ENCODE data around the gene MRPS11. TPM values are rescaled to one million over a fixed set of nuclear protein-coding genes. Genes with fewer than 3 reads are reported as not detected.

MRPS11 gene
- total and polyA plus RNA-seq, 2 donors from 2014 or later, result 35.2 to 96.8 TPM

- no peaks in the 10 kb centered on the region for H3K27me3 ChIP-seq (ENCODE audit: control insufficient read depth, insufficient read depth, low read length)
- H3K9ac ChIP-seq (ENCODE audit: low read length in 3 of 3), result no peak overlapping the region
- no peak for DNase-seq
- no peaks in the 10 kb centered on the region for H3K36me3 ChIP-seq (ENCODE audit: control insufficient read depth in 2 of 3, insufficient read depth in 3 of 3, low read length in 3 of 3)
- intact Hi-C loops (cut with DNase I), result no loop called here
- no peaks in the 10 kb centered on the region for H3K9me3 ChIP-seq (ENCODE audit: control insufficient read depth in 2 of 3, insufficient read depth in 1 of 3, low read length in 3 of 3)
- no peak overlapping the region for H3K27ac ChIP-seq (ENCODE audit: low read depth in 2 of 2, low read length in 2 of 2)
- TF ChIP-seq CTCF (IDR thresholded peaks at IDR 0.05; ENCODE audit: borderline replicate concordance, extremely low read depth, insufficient read depth), result no peak
- H3K4me3 ChIP-seq (ENCODE audit: low read length in 3 of 3), result no peak overlapping the region
- no peak for FAIRE-seq
- H3K4me1 ChIP-seq (ENCODE audit: control insufficient read depth in 2 of 3, insufficient read depth in 2 of 3, low read depth in 1 of 3, low read length in 3 of 3), result no peaks in the 10 kb centered on the region
These were observed 41.2 kb upstream of the MRPS11 start for GRCh38 chr15:88426304-88426703.

DNA sequence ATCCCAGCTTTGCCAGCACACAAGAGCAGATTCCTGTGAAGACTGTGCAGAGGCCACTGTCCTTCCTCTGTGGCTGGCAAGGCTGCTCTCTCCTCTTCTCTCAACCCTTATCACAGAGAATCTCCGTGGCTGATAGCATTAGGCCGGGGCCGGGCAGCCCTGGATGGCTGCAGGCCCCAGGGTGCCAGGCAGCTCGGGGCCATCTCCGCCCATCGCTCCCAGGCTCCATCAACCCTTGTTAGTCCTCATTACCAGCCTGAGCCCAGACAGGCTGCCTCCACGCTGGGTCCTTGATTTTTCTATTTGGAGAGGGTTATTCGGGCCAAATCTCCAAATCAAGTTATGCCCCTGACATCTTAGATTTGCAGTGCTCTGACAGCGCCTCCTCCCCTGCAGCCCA is 39.5 kb upstream of the MRPS11 start:
- TF ChIP-seq CTCF (IDR thresholded peaks at IDR 0.05; ENCODE audit: borderline replicate concordance, extremely low read depth, insufficient read depth), result no peak
- FAIRE-seq (no peak), DNase-seq (no peak)
- H3K27me3 ChIP-seq (ENCODE audit: control insufficient read depth, insufficient read depth, low read length), result no peaks in the 10 kb centered on the region
- H3K9me3 ChIP-seq (ENCODE audit: control insufficient read depth in 2 of 3, insufficient read depth in 1 of 3, low read length in 3 of 3), result no peaks in the 10 kb centered on the region
- H3K4me1 ChIP-seq (ENCODE audit: control insufficient read depth in 2 of 3, insufficient read depth in 2 of 3, low read depth in 1 of 3, low read length in 3 of 3), result no peaks in the 10 kb centered on the region
- no peak overlapping the region for H3K27ac ChIP-seq (ENCODE audit: low read depth in 2 of 2, low read length in 2 of 2)
- H3K36me3 ChIP-seq (ENCODE audit: control insufficient read depth in 2 of 3, insufficient read depth in 3 of 3, low read length in 3 of 3), result no peaks in the 10 kb centered on the region
- no peak overlapping the region for H3K9ac ChIP-seq (ENCODE audit: low read length in 3 of 3)
- no peak overlapping the region for H3K4me3 ChIP-seq (ENCODE audit: low read length in 3 of 3)
- intact Hi-C loops (cut with DNase I), result no loop called here

DNA sequence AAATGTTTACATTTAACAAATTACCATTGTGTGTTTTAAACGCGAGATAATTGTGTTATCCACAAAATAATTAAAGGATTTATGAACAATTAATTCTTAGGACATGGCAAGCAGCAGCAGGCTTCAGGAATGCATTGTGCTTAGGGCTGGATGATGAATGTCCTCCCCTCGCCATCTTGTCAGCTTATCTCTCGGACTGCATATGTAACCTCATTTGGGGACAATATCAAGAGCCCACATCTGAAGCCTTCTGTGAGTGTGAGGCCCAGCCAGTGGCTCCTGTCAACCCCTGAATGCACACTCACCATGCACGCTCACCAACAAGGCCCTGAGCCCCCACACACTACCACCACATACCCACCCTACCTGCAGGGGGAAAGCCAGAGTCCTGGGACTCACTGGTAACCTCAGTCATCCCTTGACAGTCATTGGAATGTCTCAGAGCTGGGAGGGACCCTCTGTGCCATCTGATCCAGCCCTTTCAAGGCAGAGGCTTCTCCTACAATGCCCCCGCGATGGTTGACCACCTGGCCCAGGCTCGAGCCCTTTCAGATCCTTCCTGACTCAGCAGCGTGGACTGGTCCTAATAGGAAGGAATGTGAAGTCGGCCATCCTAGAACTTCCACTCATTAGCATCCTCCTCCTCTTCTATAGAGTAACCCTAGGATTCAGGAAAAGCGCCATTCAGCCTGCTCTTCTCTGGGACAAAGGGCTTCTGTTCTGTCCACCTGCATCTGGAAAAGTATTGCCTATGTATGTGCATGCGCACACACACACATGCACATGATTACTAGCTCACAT is 38.5 kb upstream of the MRPS11 start:
- FAIRE-seq (no peak), DNase-seq (peak in 1 of 5 donors; percentile 6)
- Histone ChIP-seq H3K4me3 (ENCODE audit: low read length in 3 of 3) (no peak overlapping the region), H3K4me1 (ENCODE audit: control insufficient read depth in 2 of 3, insufficient read depth in 2 of 3, low read depth in 1 of 3, low read length in 3 of 3) (no peaks in the 10 kb centered on the region), H3K27ac (ENCODE audit: low read depth in 2 of 2, low read length in 2 of 2) (no peak overlapping the region), H3K27me3 (ENCODE audit: control insufficient read depth, insufficient read depth, low read length) (no peaks in the 10 kb centered on the region), H3K9ac (ENCODE audit: low read length in 3 of 3) (no peak overlapping the region), H3K36me3 (ENCODE audit: control insufficient read depth in 2 of 3, insufficient read depth in 3 of 3, low read length in 3 of 3) (no peaks in the 10 kb centered on the region), H3K9me3 (ENCODE audit: control insufficient read depth in 2 of 3, insufficient read depth in 1 of 3, low read length in 3 of 3) (no peaks in the 10 kb centered on the region)
- no peak for TF ChIP-seq CTCF (IDR thresholded peaks at IDR 0.05; ENCODE audit: borderline replicate concordance, extremely low read depth, insufficient read depth)
- intact Hi-C loops (cut with DNase I), result no loop called here

Measured in kidney (tissue), 14 donors.